LNCAP (cell line): ENCODE results near the gene NAV2.

Source experiments
- TF ChIP-seq, protein P1 (sequence below): fragments of 450-650 bp; IDR thresholded peaks from 2 replicates; pipeline ENCODE4 v1.5.1; 2017; ENCODE audit warnings: mild to moderate bottlenecking

NAV2 gene

DNA sequence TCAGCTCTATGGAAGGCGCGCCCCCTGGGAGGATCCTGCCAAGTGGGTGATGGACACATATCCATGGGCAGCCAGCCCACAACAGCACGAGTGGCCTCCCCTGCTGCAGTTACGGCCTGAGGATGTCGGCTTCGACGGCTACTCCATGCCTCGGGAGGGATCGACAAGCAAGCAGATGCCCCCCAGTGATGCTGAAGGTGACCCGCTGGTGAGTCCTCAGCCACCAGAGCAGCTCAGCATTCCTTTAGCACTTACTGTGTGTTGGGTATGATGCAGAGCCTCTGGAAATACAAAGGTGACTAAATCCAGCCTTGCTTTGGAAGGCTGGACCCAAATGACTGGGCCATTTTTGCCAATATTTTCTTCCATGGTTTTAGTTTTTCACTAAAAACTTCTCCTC, 402.0 kb downstream of the NAV2 start:
- TF ChIP-seq, protein P1, sequence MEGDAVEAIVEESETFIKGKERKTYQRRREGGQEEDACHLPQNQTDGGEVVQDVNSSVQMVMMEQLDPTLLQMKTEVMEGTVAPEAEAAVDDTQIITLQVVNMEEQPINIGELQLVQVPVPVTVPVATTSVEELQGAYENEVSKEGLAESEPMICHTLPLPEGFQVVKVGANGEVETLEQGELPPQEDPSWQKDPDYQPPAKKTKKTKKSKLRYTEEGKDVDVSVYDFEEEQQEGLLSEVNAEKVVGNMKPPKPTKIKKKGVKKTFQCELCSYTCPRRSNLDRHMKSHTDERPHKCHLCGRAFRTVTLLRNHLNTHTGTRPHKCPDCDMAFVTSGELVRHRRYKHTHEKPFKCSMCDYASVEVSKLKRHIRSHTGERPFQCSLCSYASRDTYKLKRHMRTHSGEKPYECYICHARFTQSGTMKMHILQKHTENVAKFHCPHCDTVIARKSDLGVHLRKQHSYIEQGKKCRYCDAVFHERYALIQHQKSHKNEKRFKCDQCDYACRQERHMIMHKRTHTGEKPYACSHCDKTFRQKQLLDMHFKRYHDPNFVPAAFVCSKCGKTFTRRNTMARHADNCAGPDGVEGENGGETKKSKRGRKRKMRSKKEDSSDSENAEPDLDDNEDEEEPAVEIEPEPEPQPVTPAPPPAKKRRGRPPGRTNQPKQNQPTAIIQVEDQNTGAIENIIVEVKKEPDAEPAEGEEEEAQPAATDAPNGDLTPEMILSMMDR = no peak

DNA sequence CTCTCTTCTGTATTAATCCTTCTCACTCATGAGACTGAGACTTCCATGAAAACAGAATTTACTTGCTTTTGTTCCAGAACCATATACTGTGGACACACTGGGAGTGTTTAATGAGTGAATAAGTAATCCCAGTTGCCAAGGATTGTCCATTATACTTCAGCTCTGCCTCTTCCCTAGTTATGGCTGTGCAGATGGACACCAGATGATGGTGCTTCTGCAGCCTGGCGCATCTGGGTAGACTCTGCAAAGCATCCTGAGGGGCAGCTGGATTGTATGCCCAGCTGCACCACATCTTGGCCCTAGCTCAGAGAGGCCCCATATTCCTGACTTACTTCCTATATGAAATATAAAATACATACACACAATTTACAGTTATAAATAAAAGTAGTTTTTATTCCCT, 404.2 kb downstream of the NAV2 start:
- TF ChIP-seq, protein P1 = no peak

DNA sequence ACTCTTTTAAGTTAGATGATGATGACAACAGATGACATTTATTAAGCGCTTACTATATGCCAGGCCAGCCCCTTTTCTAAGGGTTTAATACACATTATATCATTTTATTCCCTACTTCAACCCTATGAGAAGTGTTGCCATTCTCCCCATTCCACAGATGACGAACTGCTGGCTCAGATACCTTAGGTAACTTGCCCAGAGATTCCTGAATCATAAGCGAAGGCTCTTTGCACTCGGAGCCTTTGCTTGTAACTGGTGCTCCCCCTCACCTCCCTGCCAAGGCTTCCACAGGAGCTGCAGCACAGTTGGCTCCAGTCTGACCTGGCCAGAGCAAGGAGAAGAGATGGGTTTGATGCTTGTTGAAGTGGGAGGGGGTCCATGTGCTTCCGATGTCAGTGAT, 404.7 kb downstream of the NAV2 start:
- TF ChIP-seq, protein P1 = no peak

DNA sequence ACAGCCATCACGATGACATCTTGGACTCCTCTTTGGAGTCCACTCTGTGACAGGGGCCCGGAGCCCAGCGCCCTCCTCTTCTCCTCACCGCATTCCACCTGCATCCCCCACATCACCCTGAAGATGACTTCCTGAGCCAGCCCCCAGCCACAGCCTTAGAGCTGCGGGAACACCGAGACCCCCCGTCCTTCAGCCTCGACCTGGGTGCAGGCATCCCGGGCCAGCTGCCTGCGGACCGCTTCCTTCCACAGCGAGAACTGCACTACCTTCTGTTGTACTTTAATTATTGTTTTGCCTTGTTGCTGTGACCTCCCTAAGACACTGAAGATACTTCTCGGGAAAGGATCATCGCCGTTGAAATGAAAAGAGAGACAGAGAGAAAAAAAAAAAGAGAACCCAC, 405.6 kb downstream of the NAV2 start:
- TF ChIP-seq, protein P1 = no peak

DNA sequence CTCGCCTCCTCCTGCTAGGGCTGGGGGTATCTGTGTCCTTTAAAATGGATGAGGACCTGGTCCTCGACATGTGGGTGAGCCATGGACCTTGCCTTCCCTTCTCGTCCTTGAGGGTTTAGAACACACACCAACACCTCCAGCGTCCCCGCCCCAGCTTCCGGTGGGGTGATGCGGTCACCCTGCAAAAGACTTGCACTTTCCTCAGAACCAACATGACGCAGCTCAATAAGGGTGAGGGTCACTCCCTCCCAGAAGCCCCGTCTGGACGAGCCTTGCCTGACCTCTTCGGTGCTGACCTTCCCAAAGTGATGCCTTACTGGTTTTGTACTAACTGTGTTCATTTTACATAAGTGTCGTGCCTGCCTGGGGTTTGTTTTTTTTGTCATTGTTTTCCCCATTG, 406.7 kb downstream of the NAV2 start:
- TF ChIP-seq, protein P1 = no peak

DNA sequence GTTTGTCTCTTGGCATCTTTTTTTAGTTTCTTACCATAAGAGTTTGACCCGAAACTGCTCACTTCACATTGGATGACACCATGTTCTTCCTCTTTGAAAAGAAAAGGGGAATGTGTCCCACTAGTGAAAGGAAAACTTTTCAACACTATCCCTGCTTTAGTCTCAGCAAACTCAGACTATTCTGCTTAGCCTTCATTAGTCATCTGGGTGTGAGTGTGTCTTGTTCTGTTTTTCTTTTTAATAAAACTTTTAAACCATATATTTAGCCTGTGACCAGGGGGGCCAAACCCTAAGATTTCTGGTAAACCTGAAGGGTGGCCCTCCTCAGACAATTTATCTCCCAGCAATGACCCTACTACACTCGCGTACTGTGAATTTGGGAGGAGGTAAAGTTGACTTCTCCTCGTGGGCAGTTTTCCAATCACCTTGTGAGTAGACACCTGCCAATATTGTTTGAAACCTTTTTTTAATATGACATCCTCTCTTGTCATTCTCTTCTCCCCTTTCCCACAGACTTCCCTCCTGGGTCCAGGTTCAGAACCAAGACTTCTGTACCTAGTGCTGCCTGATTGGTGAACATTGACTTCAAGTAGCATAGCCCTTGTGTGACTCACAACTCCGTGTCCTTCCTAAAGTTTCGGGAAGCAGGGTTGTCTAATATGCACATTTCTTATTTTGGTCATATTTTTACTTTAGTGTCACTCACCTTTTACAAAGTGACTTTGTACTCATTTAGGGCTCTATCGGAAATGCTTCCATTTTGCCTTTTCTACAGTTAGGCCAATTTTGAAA, 407.7 kb downstream of the NAV2 start:
- TF ChIP-seq, protein P1 = no peak

DNA sequence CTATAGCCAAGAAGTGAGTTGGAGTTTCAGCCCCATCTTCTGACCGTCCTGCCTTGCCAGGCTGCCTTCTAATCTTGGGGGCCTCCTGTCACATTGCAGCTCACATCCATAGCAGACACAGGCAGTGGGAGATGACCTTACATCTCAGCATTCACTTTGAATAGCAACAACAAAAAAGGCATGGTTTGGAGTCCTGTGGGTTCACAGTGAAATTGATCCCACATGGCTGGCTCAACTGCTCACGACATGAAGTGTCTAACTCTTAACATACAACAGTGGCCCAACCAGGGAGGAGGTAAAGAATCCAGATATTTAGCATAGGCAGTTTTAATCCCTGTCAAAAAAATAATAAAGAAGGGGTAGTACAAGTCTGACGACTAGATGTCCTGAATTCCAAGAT, 409.5 kb downstream of the NAV2 start:
- TF ChIP-seq, protein P1 = no peak

DNA sequence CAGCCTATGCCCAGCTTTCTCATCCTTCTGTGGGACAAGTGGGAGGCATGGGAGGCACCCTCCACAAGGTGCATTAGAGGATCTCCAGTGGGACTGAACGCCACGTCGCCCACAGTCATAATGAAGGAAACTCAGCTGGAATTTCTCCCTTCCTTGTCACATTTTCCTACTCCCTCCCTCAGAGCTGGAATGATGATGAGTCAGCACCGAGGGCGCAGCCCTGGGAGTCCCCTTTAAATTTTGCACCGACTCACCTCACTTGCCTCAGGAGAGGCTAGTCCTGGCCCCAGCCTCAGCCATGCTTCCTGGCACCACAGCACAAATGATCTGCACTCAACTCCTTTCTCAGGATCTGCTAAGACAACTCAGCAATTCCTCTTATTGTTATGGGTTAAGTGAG, 413.3 kb downstream of the NAV2 start:
- TF ChIP-seq, protein P1 = no peak
